HG03103 (cell line): ENCODE results near the gene PCARE.

Experiments
- ATAC-seq: cut with Tn5 transposase; IDR thresholded peaks from one replicate; pipeline ENCODE4 v1.9.1; 2021; ENCODE audit warnings: low read depth; ENCODE audit not compliant: unreplicated experiment

Gene PCARE

DNA sequence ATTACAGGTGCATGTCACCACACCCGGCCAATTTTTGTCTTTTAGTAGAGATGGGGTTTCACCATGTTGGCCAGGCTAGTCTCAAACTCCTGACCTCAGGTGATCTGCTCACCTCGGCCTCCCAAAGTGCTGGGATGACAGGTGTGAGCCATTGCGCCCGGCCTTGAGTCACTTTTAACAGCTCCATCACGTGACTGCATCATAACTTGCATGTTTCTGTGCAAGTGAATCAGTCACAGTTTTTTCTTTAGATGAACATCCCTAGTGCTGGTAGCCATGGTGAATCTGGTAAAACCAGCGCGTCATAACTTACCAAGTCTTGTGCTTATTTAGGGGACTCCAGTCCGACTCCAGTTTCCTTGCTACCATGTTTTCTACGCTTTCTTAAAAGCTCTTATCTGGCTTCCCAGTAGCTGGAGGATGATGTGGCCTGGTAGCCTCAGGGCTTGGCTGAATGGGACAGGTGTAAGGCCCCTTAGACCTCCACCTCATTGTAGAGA, 33.1 kb downstream of the PCARE start:
- no peak for ATAC-seq

DNA sequence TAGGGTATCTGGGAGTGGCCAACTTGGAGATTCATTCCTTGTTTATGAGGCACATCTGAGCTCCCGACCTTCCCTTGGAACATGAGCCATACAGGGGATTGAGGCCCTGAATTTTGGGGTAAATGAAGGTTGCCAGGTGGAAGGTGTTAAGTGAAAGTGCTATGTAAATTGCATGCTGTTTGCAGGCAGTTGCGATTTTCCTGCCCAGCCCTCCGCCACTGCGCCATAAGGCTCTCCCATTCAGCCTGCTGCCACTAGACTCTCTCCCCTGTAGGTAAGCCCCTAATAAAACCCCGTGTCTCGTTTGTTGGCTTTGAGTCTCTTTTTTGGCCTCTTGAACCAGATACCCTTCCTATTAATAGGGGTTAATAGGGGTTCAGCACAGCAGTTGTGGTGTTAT, 33.8 kb downstream of the PCARE start:
- ATAC-seq: no peak

DNA sequence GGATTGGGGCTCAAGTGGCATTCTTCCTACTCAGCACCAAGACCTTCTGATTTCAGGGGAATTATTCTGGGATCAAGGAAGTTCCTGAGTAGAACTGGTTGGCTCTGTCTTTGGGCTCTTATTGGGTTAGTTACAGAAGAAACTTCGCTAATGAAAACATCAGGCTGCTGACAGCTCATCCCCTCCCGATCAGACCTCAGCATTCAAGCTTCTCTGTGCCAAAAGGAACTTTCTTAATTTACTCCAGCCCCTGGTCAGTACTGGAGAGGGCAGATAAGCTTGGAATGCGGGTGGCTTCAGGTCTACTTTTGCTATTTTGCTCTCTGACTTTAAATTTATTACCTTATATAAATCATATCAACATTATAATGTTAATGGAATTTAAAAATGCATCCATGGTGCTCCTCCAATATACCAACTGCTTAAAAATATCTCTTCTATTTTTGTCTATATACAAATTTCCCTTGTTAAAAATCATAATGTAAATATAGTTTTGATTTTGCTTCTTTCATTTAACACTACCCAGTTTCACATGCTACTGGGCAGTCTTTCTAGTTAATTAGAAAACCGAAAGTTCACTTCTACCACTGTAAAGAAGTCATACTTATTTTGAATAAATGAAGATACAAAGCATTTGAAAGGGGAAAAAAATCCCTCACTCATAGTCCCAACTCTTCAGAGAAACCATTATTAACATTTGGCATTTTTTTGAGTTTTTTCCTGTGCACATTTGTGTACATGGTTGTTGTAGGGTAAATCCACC, 34.4 kb downstream of the PCARE start:
- ATAC-seq: no peak

DNA sequence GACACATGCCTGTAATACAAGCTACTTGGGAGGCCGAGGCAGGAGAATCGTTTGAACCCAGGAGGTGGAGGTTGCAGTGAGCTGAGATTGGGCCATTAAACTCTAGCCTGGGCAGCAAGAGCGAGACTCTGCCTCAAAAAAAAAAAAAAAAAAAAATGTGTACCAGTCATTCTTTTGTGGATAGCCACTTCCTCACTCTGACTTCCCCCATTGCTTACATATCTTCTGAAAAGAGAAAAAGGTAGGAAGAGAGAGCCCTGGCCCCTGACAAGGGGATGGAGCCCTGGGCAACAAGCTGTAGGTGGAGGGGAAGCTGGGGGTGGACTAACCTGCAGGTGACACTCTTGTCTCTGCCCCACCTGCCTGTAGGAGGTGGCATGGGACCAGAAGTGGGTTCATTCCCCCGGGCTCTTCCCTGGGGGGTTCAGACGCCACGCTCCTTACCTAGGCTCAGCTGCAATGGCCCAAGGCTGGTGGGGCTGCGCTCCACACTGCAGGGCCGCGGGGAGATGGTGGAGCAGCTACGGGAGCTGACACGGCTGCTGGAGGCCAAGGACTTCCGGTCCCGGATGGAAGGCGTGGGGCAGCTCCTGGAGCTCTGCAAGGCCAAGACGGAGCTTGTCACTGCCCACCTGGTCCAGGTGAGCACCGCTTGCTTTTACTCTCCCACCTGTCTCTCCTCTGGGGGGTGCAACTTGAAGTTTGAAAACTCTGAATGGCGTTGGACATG, 39.1 kb downstream of the PCARE start:
- ATAC-seq: no peak

DNA sequence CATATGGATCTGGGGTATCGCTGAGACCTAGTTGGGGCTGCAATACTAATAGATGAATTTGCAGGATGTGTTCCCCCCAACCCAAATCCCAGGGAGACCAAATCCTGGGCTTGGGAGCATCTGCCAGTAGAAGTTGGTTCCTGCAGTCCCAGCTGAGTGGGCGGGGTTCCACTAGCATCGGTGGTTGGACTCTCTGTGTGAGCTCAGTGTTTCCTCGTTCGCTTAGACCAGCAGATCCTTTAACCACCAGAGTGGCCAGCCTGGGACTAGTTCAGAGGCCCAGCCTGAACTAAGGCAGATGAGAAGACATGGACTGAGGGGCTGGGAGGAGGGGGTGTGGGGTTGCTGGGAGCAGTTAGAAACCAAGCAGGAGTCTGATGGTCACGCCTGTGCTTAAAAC, 40.7 kb downstream of the PCARE start:
- ATAC-seq: no peak

DNA sequence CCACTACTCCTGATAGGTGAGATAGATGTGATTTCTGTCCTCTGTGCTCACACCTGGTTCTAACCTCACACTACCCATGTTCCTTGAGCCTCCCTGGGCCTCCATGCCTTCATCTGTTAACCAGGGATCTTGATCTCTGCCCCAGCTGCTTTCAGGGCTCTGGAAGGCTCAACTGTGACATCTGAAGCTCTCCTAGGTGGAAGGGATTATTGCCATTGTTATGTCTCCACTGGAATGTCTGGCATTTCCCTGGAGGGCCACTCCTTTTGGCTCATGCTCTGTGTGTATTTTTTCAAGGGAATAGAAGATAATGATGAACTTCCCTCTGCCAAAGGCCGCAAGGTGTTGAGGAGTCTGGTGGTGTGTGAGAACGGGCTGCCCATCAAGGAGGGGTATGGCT, 41.2 kb downstream of the PCARE start:
- ATAC-seq: no peak

DNA sequence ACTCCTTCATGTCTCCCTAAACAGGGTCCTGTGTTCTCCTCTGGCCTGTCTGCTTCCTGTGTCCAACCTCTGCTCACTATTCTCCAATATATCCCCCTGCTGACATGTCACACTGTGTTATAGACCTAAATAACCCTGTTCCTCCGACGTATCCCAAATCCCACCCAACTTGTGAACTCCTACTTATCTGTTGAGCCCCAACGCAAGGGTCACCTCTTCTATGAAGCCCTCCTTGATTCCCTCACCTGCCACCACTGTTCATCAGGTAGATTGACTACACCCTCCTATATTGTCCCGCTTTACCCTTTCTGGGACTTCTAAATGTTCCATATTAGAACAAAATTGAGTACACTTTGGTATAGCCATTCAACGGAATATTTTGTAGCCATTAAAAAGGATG, 42.1 kb downstream of the PCARE start:
- no peak for ATAC-seq

DNA sequence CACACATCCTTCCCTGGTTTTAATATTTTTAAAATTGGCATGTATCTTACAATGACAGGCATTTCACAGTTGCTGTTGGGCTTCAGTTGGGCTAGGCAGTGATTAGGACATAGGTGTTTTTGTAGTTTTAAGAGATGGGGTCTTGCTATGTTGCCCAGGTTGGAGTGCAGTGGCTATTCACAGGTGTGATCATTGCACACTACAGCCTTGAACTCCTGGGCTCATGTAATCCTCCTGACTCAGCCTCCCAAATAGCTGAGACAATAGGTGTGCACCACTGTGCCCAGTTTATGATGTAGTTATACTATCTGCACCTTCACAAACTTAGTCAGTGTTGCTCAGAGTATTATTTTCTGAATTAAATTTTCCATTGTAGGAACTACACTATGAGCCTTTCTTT, 43.3 kb downstream of the PCARE start:
- no peak for ATAC-seq

DNA sequence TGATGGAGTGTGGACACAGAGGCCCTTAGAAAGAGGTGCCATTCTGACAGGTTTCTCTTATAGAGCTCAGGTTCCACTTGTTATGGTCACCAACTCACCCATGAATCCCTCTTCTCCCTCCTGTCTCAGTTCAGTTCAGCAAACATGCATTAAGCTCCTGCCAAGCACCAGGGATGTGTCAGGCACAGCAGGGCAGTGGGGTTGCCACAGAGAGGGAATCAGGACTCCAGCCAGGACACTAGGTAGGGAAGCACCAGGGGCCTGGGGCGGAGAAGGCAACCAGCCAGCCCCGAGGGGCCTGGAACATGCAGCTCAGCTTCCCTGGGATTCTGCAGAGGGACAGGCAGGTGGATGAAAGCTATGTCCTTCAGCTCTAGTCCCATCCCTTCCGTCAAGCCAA, 48.6 kb downstream of the PCARE start:
- ATAC-seq: no peak

DNA sequence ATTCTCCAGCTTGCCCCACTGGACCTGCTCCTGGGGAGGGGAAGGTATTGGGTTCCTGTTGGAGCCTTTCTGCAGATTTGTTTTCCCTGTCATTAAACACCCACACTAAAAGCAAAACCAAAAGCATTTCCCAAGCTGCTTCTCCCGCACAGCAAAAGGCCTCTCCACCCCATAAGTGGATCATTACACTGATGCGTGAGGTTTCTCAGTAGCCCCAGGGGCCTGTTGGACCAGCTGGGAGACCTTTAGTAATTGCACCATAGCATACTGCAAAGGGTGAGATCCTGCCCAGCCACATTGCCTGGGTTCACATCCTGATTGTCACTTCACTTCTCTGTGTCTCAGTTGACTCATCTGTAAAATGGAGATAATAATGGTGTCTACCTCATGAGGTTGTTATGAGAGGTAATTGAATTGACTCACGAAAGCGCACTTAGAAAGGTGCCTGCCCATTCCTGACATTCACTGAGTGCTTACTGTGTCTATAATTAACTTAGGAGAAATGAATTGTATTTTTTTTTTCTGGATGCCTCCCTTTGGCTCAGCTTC, 49.4 kb downstream of the PCARE start:
- ATAC-seq: no peak

DNA sequence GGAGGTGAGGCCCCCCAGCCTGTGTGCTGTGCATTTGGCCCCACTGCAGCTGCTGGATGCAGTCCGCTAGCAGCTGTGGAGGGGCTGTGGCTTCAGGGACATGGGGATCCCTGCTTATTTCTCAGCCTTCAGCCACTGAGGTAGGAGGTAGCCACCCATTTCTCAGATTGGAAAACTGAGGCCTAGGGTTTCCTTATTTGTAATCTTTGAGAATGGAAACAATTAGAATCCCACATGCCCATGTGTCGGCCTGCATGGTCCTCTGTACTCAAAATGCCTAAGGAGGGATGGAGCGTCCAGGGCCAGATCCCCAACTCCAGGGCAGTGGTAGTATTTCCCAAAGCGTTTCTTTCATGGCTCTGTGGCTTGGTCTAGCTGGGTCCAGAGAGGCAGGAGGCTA, 51.1 kb downstream of the PCARE start:
- no peak for ATAC-seq

DNA sequence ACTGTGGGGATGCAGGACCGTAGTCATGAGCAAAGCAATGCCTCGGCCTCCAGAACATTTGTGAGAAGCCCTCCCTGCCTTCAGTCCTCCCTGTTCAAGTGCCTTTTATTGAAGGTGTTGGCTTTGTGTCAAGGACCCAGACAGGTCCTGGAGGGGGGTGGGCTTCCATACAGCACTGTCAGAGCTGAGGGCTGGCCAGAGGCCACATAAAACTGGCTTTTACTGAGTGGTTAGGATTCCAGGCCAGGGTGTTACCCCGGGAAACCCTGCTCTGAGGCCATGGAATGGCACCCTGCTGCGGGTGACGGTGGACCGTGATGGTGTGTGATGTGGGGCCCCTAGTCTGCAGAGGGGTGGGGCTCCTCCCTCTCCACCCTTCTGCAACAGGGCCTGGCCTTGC, 51.6 kb downstream of the PCARE start:
- no peak for ATAC-seq

DNA sequence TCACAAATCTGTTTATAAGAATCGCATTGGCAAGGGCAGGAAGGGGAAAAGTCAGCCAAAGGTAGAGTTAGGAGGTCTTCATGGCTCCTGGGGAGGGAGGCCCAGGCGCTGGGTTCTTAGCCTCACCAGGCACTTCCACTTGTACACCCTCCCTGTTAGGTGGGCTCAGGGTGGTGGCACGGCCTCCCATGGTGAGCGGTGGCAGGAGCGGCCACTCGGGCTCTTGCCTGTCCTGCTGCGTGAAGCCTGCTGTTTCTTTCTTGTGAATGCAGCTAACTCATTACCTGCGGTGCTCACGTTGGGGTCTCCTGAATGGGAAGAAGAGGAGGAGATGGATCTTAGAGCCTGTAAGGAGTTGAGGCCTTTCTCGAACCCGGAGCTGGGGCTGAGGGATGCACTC, 52.4 kb downstream of the PCARE start:
- no peak for ATAC-seq

DNA sequence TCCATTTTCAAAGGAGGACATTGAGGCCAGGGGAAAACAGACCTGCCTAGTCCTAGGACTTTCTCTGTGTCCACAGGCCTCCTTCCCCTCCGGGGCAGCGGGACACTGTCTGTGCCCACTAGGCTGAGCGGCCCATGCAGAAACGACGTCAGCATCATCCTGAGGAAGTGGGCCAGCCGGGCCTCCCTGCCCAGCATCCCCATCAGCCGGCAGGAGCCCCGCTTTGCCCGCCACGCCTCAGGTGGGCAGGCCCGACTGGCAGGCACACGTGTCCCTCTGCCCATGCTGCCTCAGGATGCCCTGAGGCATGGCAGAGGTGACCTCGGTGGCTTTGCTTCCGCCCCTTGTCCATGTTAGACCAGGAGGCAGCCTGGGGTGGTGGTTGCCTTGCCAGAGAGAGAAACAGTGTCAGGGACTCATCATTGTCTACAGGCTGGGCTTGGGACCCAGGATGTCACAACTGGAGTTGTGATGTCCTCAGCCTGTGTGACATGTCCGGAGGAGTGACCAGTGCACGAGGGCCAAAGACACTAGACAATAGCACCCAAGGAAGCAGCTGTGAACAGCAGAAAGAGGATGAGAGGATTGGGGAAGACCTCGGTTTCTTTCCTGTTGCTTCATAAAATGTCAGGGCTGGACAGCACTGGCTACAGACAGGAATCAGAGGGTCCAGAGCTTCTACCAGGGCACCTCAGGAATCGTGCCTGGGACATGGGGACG, 56.4 kb downstream of the PCARE start:
- ATAC-seq: no peak

DNA sequence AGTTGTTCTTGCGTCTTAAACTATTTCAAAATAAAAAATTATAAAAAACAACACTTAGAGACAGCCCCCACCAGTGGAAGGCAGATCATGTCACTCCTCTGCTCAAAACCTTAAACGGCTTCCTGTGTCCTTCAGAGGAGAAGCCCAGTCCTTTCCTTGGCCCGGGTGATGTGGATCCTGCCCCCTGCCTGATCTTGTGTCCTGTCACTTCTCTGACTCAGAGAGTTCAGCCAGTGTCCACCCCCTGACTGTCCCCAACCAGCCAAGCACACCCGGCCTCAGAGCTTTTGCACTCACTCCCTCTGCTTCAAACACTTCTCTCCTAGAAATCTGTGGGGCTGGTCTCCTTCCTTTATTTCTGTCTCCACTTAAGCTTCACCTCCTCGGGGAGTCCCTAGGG, 57.8 kb downstream of the PCARE start:
- ATAC-seq: no peak

DNA sequence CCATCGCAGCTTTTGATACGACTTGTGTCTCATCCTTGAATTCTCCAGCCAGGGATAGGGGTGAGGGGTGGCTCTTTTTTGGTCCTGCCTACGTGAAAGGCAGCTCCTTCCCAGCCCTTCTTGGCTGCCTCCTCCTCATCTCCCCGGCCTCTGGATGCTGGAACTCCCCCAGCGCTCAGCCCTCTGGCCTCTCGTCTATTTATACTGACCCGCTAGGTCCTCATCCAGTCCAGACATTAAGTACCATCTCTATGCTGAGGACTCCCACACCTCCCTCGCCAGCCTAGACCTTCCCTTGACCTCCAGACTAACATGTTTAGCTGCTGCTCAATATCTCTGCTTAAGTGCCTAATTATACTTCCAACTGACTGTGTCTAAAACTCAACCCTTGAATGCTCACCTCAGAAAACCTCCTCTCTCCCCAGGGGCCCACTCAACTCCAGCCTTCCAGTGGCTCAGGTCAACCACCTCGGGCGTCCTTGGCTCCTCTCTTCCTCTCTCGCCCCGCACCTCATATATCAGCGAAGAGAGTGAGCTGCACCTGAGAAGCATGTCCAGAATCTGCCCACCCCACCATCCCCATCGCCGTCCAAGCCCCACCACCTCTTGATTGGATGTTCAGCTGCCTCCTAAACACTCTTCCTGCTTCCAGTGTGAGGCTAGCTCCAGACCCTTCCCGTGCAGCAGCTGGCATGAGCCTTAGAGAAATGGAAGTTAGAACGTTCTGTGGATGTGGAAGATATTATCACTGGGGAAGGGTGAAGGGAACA, 58.4 kb downstream of the PCARE start:
- ATAC-seq: no peak

DNA sequence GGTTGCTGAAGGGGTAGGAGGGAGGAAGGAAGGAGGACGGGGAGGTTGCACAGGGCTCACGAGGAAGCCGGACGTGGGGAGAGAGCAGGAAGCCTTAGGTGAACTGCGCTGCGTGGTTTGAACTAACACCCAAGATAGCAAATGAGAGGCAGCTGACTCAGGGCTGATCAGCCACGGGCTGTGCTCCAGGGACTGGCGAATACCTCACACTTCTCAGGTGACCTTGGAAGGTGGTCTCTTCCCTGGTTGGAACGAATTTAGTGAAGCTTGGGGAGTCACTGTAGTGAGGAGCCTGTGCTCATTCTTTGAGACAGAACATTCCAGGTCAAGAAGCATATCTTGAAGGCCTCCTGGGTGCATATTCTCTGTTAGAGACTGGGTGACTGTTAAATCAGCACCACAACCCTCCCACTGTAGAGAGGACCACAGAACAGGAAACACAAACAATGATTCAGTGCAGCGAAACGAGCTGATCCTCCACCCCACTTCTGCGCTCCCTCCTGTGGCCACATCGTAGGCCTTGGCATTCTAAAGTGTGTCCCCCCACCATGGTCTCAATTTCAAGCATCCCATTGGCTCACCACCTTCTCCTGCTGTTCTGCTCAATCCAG, 59.4 kb downstream of the PCARE start:
- peak; percentile 40 for ATAC-seq

DNA sequence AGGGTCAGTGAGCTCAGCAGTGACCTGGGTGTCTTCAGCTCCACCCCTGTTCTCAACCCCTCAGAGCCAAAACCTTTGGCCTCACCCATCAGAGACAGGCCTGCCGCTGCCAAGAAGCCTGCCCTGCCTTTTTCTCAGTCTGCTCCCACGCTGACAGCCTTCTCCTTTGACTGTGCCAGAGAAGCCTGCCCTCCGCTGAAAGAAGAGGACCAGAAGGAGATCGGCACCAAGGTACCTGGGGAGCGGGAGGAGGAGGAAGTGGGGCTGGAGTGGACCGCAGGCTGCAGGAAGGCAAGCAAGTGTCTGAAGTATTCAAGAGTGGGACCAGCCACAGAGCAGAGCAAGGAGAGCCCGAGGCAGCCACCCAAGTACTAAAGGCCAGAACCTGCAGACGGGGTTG, 60.0 kb downstream of the PCARE start:
- ATAC-seq: no peak

DNA sequence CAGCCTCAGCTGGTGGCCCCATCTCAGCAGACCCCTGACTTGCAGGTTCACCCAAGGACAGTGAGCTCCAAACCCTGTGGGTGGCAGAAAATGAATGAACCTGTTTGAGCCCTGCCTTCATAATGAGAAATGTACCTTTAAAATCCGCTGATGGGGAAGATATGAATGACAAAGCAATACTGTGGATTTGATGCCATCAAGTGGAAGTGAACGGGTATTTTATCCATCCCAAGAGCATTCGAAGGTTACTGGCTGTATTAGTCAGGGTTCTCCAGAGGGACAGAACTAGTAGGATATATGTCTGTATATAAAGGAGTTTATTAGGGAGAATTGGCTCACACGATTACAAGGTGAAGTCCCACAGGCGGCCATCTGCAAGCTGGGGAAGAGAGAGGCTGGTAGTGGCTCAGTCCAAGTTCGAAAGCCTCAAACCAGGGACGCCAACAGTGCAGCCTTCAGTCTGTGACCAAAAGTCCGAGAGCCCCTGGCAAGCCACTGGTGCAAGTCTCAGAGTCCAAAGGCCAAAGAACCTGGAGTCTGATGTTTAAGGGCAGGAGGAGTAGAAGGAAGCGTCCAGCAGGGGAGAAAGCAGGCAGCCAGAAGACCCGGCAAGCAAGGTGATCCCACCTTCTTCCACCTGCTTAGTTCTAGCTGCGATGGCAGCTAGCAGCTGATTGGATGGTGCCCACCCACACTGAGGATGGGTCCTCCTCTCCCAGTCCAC, 61.1 kb downstream of the PCARE start:
- no peak for ATAC-seq
